Astrocyte (in vitro differentiated cells and primary cell): Measurements from ENCODE around the gene SPATA18. TPM values are rescaled to one million over a fixed set of nuclear protein-coding genes. Genes with fewer than 3 reads are reported as not detected.

Experiments used
- DNase-seq: peaks from one replicate; pipeline ENCODE4 v3.0.0-alpha.2; 2010; ENCODE audit warnings: low read depth
- FAIRE-seq: peaks from 2 replicates; lab custom pipeline; 2011; peaks lifted over from hg19 to GRCh38; lab: Jason Lieb, UNC
- H2AFZ ChIP-seq: 2 replicates; pipeline ENCODE4 v1.6.0; 2012; ENCODE audit warnings: low read depth, low read length, inconsistent platforms
- H3K27ac ChIP-seq: 2 replicates; pipeline ENCODE4 v1.5.1; 2011; ENCODE audit warnings: low read depth, low read length, inconsistent platforms
- H3K27me3 ChIP-seq: 2 replicates; pipeline ENCODE4 v1.6.0; 2011; ENCODE audit warnings: low read length, inconsistent platforms; ENCODE audit not compliant: insufficient read depth
- H3K36me3 ChIP-seq: 2 replicates; pipeline ENCODE4 v1.5.1; 2011; ENCODE audit warnings: low read length, inconsistent platforms; ENCODE audit not compliant: insufficient read depth
- H3K4me1 ChIP-seq: 2 replicates; pipeline ENCODE4 v1.5.1; 2011; ENCODE audit warnings: low read length, inconsistent platforms; ENCODE audit not compliant: insufficient read depth
- H3K4me2 ChIP-seq: 2 replicates; pipeline ENCODE4 v1.6.0; 2012; ENCODE audit warnings: low read length, inconsistent platforms
- H3K4me3 ChIP-seq: 2 replicates; pipeline ENCODE4 v1.5.1; 2011; ENCODE audit warnings: low read depth, mild to moderate bottlenecking, low read length, inconsistent platforms; ENCODE audit not compliant: insufficient read depth
- H3K79me2 ChIP-seq: 2 replicates; pipeline ENCODE4 v1.6.0; 2012; ENCODE audit warnings: mild to moderate bottlenecking, low read length, inconsistent platforms; ENCODE audit not compliant: insufficient read depth
- H3K9ac ChIP-seq: 2 replicates; pipeline ENCODE4 v1.6.0; 2012; ENCODE audit warnings: mild to moderate bottlenecking, low read length, inconsistent platforms
- H3K9me3 ChIP-seq: 2 replicates; pipeline ENCODE4 v1.5.1; 2012; ENCODE audit warnings: low read depth, mild to moderate bottlenecking, low read length, inconsistent platforms; ENCODE audit not compliant: insufficient read depth
- H4K20me1 ChIP-seq: 2 replicates; pipeline ENCODE4 v1.6.0; 2012; ENCODE audit warnings: low read length, inconsistent platforms; ENCODE audit not compliant: insufficient read depth
- H3K27ac Mint-ChIP-seq: one replicate; pipeline ENCODE4 v1.8.0; 2021; ENCODE audit warnings: mild to moderate bottlenecking, mixed read lengths; ENCODE audit not compliant: unreplicated experiment
- H3K27me3 Mint-ChIP-seq: one replicate; pipeline ENCODE4 v1.8.0; 2021; ENCODE audit warnings: low read depth, mixed read lengths; ENCODE audit not compliant: unreplicated experiment
- H3K36me3 Mint-ChIP-seq: one replicate; pipeline ENCODE4 v1.8.0; 2021; ENCODE audit warnings: low read depth, mixed read lengths; ENCODE audit not compliant: unreplicated experiment
- H3K4me1 Mint-ChIP-seq: one replicate; pipeline ENCODE4 v1.8.0; 2021; ENCODE audit warnings: low read depth, mixed read lengths; ENCODE audit not compliant: unreplicated experiment
- H3K4me3 Mint-ChIP-seq: one replicate; pipeline ENCODE4 v1.8.0; 2021; ENCODE audit warnings: mild to moderate bottlenecking, moderate library complexity, mixed read lengths; ENCODE audit not compliant: unreplicated experiment
- H3K9me3 Mint-ChIP-seq: one replicate; pipeline ENCODE4 v1.8.0; 2021; ENCODE audit warnings: mild to moderate bottlenecking, mixed read lengths; ENCODE audit not compliant: unreplicated experiment
- EZH2 ChIP-seq: IDR thresholded peaks from 2 replicates; pipeline ENCODE4 v1.6.1; 2012; ENCODE audit warnings: mild to moderate bottlenecking, low read length, inconsistent platforms; ENCODE audit not compliant: insufficient read depth
- total RNA-seq: library from RNA; stranded (reverse); gene quantifications from 2 replicates; pipeline ENCODE4 v1.2.1, GENCODE V29; 2021
- TF ChIP-seq, protein P1 (sequence below): IDR thresholded peaks from 2 replicates; pipeline ENCODE4 v1.5.1; 2011; ENCODE audit warnings: low read depth, mild to moderate bottlenecking, inconsistent platforms, low read length, moderate library complexity; ENCODE audit not compliant: insufficient read depth

SPATA18 gene
- total RNA-seq, 1 donor from 2014 or later: 20.7 TPM

DNA sequence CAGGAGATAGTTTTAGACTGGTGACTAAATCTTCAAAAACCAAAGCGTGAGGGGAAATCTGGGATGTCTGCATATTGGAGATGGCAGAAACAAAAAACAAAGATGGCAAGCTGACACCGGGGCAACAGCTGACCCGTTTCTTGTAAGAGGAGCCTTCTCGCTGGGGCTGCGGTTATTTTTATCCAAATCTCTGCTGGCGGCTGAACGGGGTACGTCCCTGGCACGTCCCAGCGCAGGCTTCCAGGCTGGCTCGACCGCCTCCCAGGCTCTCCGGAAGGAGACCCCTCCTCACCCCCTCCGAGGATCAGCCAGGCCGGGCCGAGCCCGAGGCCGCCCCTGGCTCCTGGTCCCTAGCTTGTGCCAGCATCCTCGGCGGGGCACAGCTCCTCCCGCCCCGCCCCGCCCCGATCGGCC, 13.4 kb upstream of the SPATA18 start:
- DNase-seq: peak; percentile 30
- no peaks in the 10 kb centered on the region for H3K36me3 ChIP-seq
- peaks cover 18% of the 10 kb centered on the region for H3K4me1 Mint-ChIP-seq

GRCh38 chr4:52038103-52038912, 12.8 kb upstream of the SPATA18 start, which contains the start of gene SGCB:
Gene SGCB, minus strand, starts transcription at chr4:52038299. Its CDS starts 40 bp downstream, at chr4:52038259.
- Mint-ChIP-seq H3K4me1 (peaks cover 18% of the 10 kb centered on the region), H3K4me3 (peak within 1 kb of the TSS; percentile 97), H3K36me3 (no peaks in the 10 kb centered on the region), H3K27me3 (peaks cover 4% of the 10 kb centered on the region), H3K27ac (peak within 1 kb of the TSS; percentile 59), H3K9me3 (no peaks in the 10 kb centered on the region)
- DNase-seq: peak; percentile 23
- no peak for FAIRE-seq
- Histone ChIP-seq H3K79me2 (peaks cover 43% of the 10 kb centered on the region), H3K9me3 (no peaks in the 10 kb centered on the region), H3K9ac (peak within 1 kb of the TSS; percentile 83), H3K4me2 (peak within 1 kb of the TSS; percentile 97), H4K20me1 (peaks cover 28% of the 10 kb centered on the region), H3K27ac (peak within 1 kb of the TSS; percentile 45), H3K36me3 (no peaks in the 10 kb centered on the region), H2AFZ (peak within 1 kb of the TSS; percentile 99), H3K4me1 (peaks cover 5% of the 10 kb centered on the region), H3K4me3 (peak within 1 kb of the TSS; percentile 79), H3K27me3 (peaks cover 4% of the 10 kb centered on the region)
- TF ChIP-seq, protein P1, sequence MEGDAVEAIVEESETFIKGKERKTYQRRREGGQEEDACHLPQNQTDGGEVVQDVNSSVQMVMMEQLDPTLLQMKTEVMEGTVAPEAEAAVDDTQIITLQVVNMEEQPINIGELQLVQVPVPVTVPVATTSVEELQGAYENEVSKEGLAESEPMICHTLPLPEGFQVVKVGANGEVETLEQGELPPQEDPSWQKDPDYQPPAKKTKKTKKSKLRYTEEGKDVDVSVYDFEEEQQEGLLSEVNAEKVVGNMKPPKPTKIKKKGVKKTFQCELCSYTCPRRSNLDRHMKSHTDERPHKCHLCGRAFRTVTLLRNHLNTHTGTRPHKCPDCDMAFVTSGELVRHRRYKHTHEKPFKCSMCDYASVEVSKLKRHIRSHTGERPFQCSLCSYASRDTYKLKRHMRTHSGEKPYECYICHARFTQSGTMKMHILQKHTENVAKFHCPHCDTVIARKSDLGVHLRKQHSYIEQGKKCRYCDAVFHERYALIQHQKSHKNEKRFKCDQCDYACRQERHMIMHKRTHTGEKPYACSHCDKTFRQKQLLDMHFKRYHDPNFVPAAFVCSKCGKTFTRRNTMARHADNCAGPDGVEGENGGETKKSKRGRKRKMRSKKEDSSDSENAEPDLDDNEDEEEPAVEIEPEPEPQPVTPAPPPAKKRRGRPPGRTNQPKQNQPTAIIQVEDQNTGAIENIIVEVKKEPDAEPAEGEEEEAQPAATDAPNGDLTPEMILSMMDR: no peak
- no peak for TF ChIP-seq EZH2

More for the DNA sequence above, 13.4 kb upstream of the SPATA18 start:
- Histone ChIP-seq H3K4me3 (peak overlapping the region; percentile 79), H3K4me1 (peaks cover 5% of the 10 kb centered on the region), H3K9ac (peak overlapping the region; percentile 83), H3K27me3 (peaks cover 3% of the 10 kb centered on the region), H2AFZ (peak overlapping the region; percentile 58), H3K79me2 (peaks cover 49% of the 10 kb centered on the region), H4K20me1 (peaks cover 28% of the 10 kb centered on the region), H3K9me3 (no peaks in the 10 kb centered on the region), H3K27ac (peak overlapping the region; percentile 45), H3K4me2 (peak overlapping the region; percentile 97)
- Mint-ChIP-seq H3K27ac (no peak overlapping the region), H3K36me3 (no peaks in the 10 kb centered on the region), H3K9me3 (no peaks in the 10 kb centered on the region), H3K27me3 (peaks cover 4% of the 10 kb centered on the region), H3K4me3 (peak overlapping the region; percentile 97)
- FAIRE-seq: no peak
- no peak for TF ChIP-seq EZH2
- TF ChIP-seq, protein P1: no peak

DNA sequence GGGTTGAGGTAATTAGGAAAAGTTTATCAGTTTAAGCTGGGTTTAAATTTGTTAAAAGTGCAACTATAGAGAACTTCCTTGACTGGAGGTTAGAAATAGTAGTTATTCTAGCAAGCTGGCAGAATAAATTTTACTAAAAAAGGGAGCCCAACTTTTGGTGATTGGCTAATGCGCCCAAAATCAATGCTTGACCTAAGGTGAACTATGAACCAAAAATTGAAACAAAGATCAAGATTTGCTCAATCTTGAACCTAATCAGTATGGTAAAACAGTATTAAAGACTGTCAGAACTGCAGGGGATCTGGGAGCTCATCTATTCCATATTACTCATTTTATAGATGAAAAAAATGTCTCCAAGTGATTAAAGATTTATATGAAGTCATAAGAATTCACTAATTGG, 6.1 kb upstream of the SPATA18 start:
- no peaks in the 10 kb centered on the region for H3K4me1 ChIP-seq
- Mint-ChIP-seq H3K36me3 (no peaks in the 10 kb centered on the region), H3K27ac (no peak overlapping the region), H3K9me3 (peaks cover 2% of the 10 kb centered on the region), H3K27me3 (peaks cover 4% of the 10 kb centered on the region), H3K4me3 (no peak overlapping the region), H3K4me1 (peaks cover 4% of the 10 kb centered on the region)
- H3K9ac ChIP-seq: no peak overlapping the region
- no peak overlapping the region for H3K27ac ChIP-seq
- TF ChIP-seq EZH2: no peak
- TF ChIP-seq, protein P1: no peak
- no peaks in the 10 kb centered on the region for H4K20me1 ChIP-seq
- H2AFZ ChIP-seq: no peak overlapping the region
- no peak overlapping the region for H3K4me2 ChIP-seq
- FAIRE-seq (no peak), DNase-seq (no peak)
- H3K36me3 ChIP-seq: no peaks in the 10 kb centered on the region
- no peaks in the 10 kb centered on the region for H3K79me2 ChIP-seq
- H3K4me3 ChIP-seq: no peak overlapping the region
- no peaks in the 10 kb centered on the region for H3K9me3 ChIP-seq
- peaks cover 4% of the 10 kb centered on the region for H3K27me3 ChIP-seq
